GM18868 (cell line): ENCODE measurements around the gene OMP.
A peak's percentile ranks its signal among the peaks of the same experiment; 100 is the strongest.

Source experiments
- ATAC-seq: cut with Tn5 transposase; IDR thresholded peaks from one replicate; pipeline ENCODE4 v1.9.1; 2021; ENCODE audit warnings: mild to moderate bottlenecking, moderate library complexity; ENCODE audit not compliant: unreplicated experiment

OMP gene

GRCh38 chr11:77121096-77121640, 18.5 kb downstream of the OMP start:
- no peak for ATAC-seq

- ATAC-seq, result no peak
Measured at GRCh38 chr11:77121876-77122575, 19.4 kb downstream of the OMP start.

GRCh38 chr11:77122576-77123212, 20.1 kb downstream of the OMP start:
- no peak for ATAC-seq

- ATAC-seq, result no peak
Measured at GRCh38 chr11:77123591-77123990, 21.0 kb downstream of the OMP start.

- ATAC-seq, result no peak
Measured at GRCh38 chr11:77124041-77124440, 21.4 kb downstream of the OMP start.

- no peak for ATAC-seq
Measured at GRCh38 chr11:77124488-77124887, 21.8 kb downstream of the OMP start.

- ATAC-seq, result no peak
Measured at GRCh38 chr11:77125191-77125590, 22.6 kb downstream of the OMP start.

- ATAC-seq, result no peak
Measured at GRCh38 chr11:77125695-77126094, 23.1 kb downstream of the OMP start.

GRCh38 chr11:77126156-77126775, 23.6 kb downstream of the OMP start:
- no peak for ATAC-seq

- no peak for ATAC-seq
Measured at GRCh38 chr11:77126861-77127234, 24.2 kb downstream of the OMP start.

- ATAC-seq, result peak; percentile 43
Measured at GRCh38 chr11:77127235-77127911, 24.7 kb downstream of the OMP start.

GRCh38 chr11:77127920-77128691, 25.5 kb downstream of the OMP start, which contains the start of gene MYO7A:
Gene MYO7A, plus strand, starts transcription at chr11:77128246. Its CDS starts 2,389 bp downstream, at chr11:77130635.
- no peak for ATAC-seq

- ATAC-seq, result no peak
Measured at GRCh38 chr11:77129069-77129841, 26.6 kb downstream of the OMP start.

GRCh38 chr11:77129842-77130756, 27.5 kb downstream of the OMP start:
- ATAC-seq, result no peak

GRCh38 chr11:77130763-77131513, 28.3 kb downstream of the OMP start:
- no peak for ATAC-seq

- no peak for ATAC-seq
Measured at GRCh38 chr11:77131560-77131959, 28.9 kb downstream of the OMP start.

- no peak for ATAC-seq
Measured at GRCh38 chr11:77135069-77135468, 32.4 kb downstream of the OMP start.

GRCh38 chr11:77136074-77136473, 33.4 kb downstream of the OMP start:
- ATAC-seq, result no peak
